C4-2B (cell line): ENCODE results near the gene CBLIF.

Source experiments
- CTCF ChIP-seq: fragments of 450-650 bp; conservative IDR thresholded peaks from 2 replicates; pipeline ENCODE4 v1.5.1; 2017; ENCODE audit warnings: mild to moderate bottlenecking
- ZFX ChIP-seq: fragments of 450-650 bp; IDR thresholded peaks from 2 replicates; pipeline ENCODE4 v1.6.1; 2017

GRCh38 chr11:59833602-59834001, 11.7 kb downstream of the CBLIF start:
- TF ChIP-seq CTCF (no peak), ZFX (no peak)
